Esophagus muscularis mucosa (tissue), 3 donors: ENCODE measurements around the gene TSHZ3.

ENCODE experiments used
- EP300 ChIP-seq: sonication (generic); formaldehyde crosslinking; IDR thresholded peaks from one replicate; pipeline ENCODE4 v1.6.1; 2017; ENCODE audit warnings: antibody characterized with exemption
- TF ChIP-seq, protein P1 (sequence below), 3 experiments: fragments of 200-600 bp in 2 of 3; fragments of 450-650 bp in 1 of 3; sonication (generic) in 2 of 3; IDR thresholded peaks; one replicate each; pipeline ENCODE4 v1.5.1; 2017 to 2019; ENCODE audit warnings: antibody characterized with exemption in 3 of 3, mild to moderate bottlenecking in 2 of 3, moderate library complexity in 1 of 3

DNA sequence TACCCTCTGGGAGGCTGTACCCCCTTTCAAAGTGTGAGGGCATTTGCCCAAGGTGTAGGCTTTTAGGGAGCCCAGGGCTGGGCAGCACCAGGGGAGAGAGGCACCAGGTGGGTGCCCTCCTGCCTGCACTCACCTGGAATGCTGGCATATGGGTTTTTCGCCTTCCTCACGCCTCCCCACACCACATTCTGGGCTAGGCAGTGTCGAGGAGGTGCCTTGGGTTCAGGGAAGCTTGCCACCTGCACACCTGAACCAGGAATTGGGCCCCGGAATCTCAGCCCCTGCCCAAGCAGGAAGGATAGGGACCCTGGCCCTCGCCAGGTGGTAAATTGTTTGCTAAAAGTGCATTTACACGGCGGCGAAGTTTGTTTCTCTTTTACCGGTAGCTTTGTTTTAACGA, 5.1 kb upstream of the TSHZ3 start:
- no peak for TF ChIP-seq EP300
- TF ChIP-seq, protein P1, sequence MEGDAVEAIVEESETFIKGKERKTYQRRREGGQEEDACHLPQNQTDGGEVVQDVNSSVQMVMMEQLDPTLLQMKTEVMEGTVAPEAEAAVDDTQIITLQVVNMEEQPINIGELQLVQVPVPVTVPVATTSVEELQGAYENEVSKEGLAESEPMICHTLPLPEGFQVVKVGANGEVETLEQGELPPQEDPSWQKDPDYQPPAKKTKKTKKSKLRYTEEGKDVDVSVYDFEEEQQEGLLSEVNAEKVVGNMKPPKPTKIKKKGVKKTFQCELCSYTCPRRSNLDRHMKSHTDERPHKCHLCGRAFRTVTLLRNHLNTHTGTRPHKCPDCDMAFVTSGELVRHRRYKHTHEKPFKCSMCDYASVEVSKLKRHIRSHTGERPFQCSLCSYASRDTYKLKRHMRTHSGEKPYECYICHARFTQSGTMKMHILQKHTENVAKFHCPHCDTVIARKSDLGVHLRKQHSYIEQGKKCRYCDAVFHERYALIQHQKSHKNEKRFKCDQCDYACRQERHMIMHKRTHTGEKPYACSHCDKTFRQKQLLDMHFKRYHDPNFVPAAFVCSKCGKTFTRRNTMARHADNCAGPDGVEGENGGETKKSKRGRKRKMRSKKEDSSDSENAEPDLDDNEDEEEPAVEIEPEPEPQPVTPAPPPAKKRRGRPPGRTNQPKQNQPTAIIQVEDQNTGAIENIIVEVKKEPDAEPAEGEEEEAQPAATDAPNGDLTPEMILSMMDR (IDR thresholded peaks at IDR 0.05), result no peak
